ENCODE results near the gene SRL.
"Not testable (repeated sequence)": the region's sequence is repeated elsewhere in the genome, so short reads cannot be mapped to it uniquely, and the experiment has no call there.

SRL gene

DNA sequence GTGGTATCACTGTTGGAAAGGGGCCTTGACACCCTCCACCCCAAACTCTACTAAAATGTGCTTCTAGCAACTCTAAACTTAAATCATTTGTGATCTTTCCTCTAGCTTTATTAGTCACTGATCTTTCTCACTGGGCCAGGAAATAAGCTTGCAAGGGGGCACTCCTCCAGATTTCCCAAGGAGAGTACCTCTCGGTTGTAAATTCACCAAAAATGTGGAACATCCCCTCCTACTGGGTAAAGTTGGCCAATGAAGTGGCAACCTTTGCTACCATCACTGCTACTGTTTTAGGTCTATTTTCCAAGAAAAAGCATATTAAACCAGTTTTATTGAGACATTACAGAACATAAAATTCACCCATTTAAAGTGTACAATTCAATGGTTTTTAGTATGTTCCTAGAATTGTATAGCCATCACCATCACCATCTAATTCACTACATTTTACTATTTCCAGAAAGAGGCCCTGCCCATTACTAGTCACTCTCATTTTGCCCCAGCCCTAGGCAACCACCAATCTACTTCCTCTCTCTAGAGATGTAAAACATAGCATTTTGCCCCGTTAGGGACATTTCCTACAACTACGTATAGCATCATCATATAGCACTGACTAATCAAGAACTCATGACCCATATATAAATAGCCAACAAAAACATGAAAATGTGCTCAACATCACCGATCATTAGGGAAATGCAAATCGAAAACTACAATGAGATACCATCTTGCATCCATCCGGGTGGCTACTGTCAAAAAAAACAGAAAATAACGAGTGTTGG is 81.0 kb downstream of the SRL start:
- no peak for DNase-seq (ENCODE audit: low read depth in 2 of 2)

DNA sequence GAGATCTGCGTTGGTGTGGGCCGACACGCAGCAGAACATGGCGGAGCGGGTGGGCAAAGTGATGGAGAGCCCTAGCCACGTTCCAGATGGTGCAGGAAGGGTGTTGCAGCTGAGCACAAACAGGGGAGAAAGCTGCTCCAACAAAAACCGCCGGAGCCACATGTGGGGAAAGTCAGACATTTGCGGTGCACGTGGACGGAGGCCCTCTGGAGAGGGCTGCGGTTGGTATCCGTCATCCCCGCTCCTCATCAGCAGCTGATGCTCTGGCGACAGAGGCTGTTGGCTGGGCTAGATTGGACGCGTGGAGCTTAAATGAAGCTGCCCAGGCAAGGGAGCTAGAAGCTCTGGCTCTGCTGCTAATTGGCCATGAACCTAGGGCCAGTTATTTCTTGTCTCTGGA is 82.2 kb downstream of the SRL start:
- DNase-seq (ENCODE audit: low read depth in 2 of 2), result no peak

DNA sequence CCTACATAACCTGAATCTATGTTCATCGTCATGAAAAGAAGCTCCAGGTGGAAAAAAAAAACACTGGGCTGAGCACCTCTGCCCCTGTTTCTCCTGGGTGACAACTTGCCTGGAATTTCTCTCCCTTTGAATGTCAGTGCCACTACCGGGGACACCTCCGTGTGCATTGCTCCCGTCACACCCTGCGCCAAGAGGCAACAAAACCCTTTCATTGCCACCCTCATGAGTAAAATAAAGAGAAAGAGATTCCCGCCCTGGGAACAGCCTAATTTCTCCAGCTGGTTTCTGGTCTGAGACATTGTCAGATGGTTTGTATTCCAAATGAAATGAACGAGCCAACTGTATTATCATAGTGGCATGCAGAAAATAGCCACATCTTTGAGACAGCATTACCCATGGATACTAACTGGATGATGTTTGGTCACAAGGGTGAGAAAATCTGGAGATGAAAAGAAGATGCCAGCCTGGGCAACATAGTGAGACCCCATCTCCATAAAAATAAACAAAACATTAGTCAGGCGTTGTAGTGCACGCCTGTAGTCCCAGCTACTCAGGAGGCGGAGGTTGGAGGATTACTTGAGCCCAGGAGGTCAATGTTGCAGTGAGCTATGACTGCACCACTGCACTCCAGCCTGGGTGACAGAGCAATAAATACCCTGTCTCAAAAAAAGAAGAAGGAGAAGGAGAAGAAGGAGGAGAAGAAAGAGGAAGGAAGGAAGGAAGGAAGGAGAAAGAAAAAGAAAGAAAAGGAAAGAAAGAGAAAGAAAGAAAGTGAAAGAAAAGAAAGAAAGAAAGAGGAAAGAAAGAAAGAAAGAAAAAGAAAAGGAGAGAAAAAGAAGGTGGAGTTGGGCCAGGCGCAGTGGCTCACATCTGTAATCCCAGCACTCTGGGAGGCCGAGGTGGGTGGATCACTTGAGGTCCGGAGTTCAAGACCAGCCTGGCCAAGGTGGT is 83.5 kb downstream of the SRL start:
- no peak for DNase-seq (ENCODE audit: low read depth in 2 of 2)

- DNase-seq (ENCODE audit: low read depth in 2 of 2), result no peak
These were observed 84.5 kb downstream of the SRL start for GRCh38 chr16:4157376-4157825.

DNA sequence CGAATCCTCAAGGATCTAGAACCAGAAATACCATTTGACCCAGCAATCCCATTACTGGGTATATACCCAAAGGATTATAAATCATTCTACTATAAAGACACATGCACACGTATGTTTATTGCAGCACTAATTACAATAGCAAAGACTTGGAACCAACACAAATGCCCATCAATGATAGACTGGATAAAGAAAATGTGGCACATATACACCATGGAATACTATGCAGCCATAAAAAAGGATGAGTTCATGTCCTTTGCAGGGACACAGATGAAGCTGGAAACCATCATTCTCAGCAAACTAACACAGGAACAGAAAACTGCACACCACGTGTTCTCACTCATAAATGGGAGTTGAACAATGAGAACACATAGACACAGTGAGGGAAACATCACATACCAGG is 85.4 kb downstream of the SRL start:
- DNase-seq (ENCODE audit: low read depth in 2 of 2), result not testable (repeated sequence)

DNA sequence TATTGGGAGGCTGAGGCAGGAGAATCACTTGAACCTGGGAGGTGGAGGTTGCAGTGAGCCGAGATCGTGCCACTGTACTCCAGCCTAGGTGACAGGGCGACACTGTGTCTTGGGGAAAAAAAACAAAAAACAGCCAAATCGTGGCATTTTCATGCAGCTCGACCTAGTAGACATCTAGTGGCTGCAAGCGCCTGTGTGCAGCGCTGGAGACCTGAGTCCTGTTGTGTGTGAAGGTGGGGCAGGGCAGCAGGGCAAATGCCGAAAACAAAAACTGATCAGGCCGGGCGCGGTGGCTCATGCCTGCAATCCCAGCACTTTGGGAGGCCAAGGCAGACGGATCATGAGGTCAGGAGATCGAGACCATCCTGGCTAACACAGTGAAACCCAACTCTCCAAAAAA is 88.5 kb downstream of the SRL start:
- not testable (repeated sequence) for DNase-seq (ENCODE audit: low read depth in 2 of 2)

DNA sequence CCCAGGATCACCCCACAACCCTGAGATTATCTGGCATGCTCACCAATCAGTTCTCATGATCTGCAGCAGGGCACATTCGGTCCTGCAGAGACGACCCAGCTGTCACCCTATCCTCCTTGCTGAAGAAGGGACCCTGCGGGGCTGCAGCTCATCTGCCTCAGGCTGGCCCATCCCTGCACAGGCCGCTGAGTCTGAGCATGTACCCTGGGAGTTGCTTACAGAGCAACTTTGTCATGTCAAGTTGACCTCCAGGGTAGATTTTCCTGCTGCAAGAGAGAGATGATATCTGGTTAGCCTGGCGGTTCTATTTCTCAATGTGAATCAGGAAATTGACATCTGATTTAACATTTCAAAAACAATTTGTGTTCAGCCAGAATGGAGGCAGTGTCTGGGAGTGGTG is 89.6 kb downstream of the SRL start:
- DNase-seq (ENCODE audit: low read depth in 2 of 2), result no peak

DNA sequence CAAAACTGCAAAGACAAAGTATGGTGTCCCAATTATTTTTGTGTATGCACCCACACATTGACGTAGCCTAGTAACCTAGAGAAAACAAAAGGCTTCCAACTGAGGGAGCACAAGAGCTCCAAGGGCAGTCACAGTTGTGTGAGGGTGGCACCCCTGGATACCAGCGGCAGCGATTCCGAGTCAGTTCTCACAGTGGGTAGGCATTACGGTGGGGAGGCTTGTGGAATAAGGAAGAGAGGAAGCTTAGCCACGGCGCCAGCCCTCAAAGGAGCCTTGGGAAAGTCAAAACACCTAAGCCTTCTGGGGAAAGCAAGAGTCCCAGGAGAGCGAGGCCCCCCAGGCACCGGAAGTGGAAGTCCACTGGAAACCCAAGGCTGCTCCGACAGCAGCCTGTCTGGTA is 94.6 kb downstream of the SRL start:
- DNase-seq (ENCODE audit: low read depth in 2 of 2), result no peak

- DNase-seq (ENCODE audit: low read depth in 2 of 2), result no peak
These were observed 99.6 kb downstream of the SRL start for GRCh38 chr16:4142268-4142667.

DNA sequence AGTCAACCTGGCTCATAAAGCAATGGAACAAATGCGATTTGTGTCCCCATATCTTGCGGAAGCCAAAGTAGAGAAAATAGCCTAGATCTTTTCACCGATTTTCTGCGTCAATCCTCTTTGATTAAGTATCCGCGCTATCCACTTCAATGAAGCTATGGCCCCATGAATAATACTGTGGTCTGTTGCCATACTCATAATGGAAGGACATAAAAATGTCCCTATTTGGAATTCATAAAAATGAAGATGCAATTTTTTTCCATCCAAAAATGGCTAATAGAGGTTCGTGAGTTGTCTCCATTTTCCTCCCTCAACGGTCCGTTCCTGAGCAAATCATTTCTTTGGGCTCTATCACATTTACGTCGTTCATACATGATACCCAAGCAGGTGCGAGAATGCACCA is 100.3 kb downstream of the SRL start:
- no peak for DNase-seq (ENCODE audit: low read depth in 2 of 2)

- DNase-seq (ENCODE audit: low read depth in 2 of 2), result no peak
These were observed 101.2 kb downstream of the SRL start for GRCh38 chr16:4140652-4141051.

GRCh38 chr16:4139968-4140367 is 101.9 kb downstream of the SRL start:
- DNase-seq (ENCODE audit: low read depth in 2 of 2), result no peak

Measured in activated CD4-positive, alpha-beta T cell treated with anti-CD3 and anti-CD28 coated beads for 24 hours (primary cell).